ENCODE measurements around the gene USP15.

The USP15 gene

GRCh38 chr12:62247281-62248045 lies 12.7 kb upstream of the USP15 start:
- H4K20me1 ChIP-seq (ENCODE audit: insufficient read depth, low read length): no peaks in the 10 kb centered on the region
- no peak overlapping the region for H2AFZ ChIP-seq (ENCODE audit: low read depth, low read length)
- no peak overlapping the region for H3K9ac ChIP-seq (ENCODE audit: low read depth, low read length)
- H3K4me2 ChIP-seq (ENCODE audit: insufficient read depth, low read length): no peak overlapping the region
- no peak for DNase-seq
- TF ChIP-seq CTCF (IDR thresholded peaks at IDR 0.05; ENCODE audit: borderline replicate concordance, extremely low read depth, low read length, poor library complexity, severe bottlenecking) (no peak), EZH2 (IDR thresholded peaks at IDR 0.05; ENCODE audit: borderline replicate concordance, low read depth, low read length, severe bottlenecking) (no peak)
- no peak overlapping the region for H3K27ac ChIP-seq (ENCODE audit: low read length)
- H3K4me3 ChIP-seq (ENCODE audit: low read depth in 1 of 2, low read length in 2 of 2): no peak overlapping the region
- no peaks in the 10 kb centered on the region for H3K9me3 ChIP-seq (ENCODE audit: insufficient read depth, low read length, severe bottlenecking)
- peaks cover 11% of the 10 kb centered on the region for H3K4me1 ChIP-seq (ENCODE audit: insufficient read depth, low read length)
- H3K36me3 ChIP-seq (ENCODE audit: insufficient read depth, low read length): no peaks in the 10 kb centered on the region
- no peak for ATAC-seq (ENCODE audit: insufficient read depth, low read depth)
- no peaks in the 10 kb centered on the region for H3K27me3 ChIP-seq (ENCODE audit: insufficient read depth, low read length, poor library complexity)
- H3K79me2 ChIP-seq (ENCODE audit: insufficient read depth, low read length): no peaks in the 10 kb centered on the region

- no peaks in the 10 kb centered on the region for H3K9me3 ChIP-seq (ENCODE audit: insufficient read depth, low read length, severe bottlenecking)
- TF ChIP-seq EZH2 (IDR thresholded peaks at IDR 0.05; ENCODE audit: borderline replicate concordance, low read depth, low read length, severe bottlenecking) (no peak), CTCF (IDR thresholded peaks at IDR 0.05; ENCODE audit: borderline replicate concordance, extremely low read depth, low read length, poor library complexity, severe bottlenecking) (no peak)
- H3K79me2 ChIP-seq (ENCODE audit: insufficient read depth, low read length): no peaks in the 10 kb centered on the region
- H3K4me3 ChIP-seq (ENCODE audit: low read depth in 1 of 2, low read length in 2 of 2): no peak overlapping the region
- no peak overlapping the region for H3K27ac ChIP-seq (ENCODE audit: low read length)
- H3K27me3 ChIP-seq (ENCODE audit: insufficient read depth, low read length, poor library complexity): no peaks in the 10 kb centered on the region
- peaks cover 11% of the 10 kb centered on the region for H3K4me1 ChIP-seq (ENCODE audit: insufficient read depth, low read length)
- no peak overlapping the region for H3K4me2 ChIP-seq (ENCODE audit: insufficient read depth, low read length)
- no peaks in the 10 kb centered on the region for H4K20me1 ChIP-seq (ENCODE audit: insufficient read depth, low read length)
- H2AFZ ChIP-seq (ENCODE audit: low read depth, low read length): no peak overlapping the region
- no peak for DNase-seq
- no peaks in the 10 kb centered on the region for H3K36me3 ChIP-seq (ENCODE audit: insufficient read depth, low read length)
- ATAC-seq (ENCODE audit: insufficient read depth, low read depth): no peak
- H3K9ac ChIP-seq (ENCODE audit: low read depth, low read length): no peak overlapping the region
Measured at GRCh38 chr12:62248873-62249272, 11.3 kb upstream of the USP15 start.

- H3K27me3 ChIP-seq (ENCODE audit: insufficient read depth, low read length, poor library complexity): no peaks in the 10 kb centered on the region
- no peak overlapping the region for H3K9ac ChIP-seq (ENCODE audit: low read depth, low read length)
- H3K36me3 ChIP-seq (ENCODE audit: insufficient read depth, low read length): no peaks in the 10 kb centered on the region
- ATAC-seq (ENCODE audit: insufficient read depth, low read depth) (no peak), DNase-seq (no peak)
- no peak overlapping the region for H3K27ac ChIP-seq (ENCODE audit: low read length)
- no peaks in the 10 kb centered on the region for H3K9me3 ChIP-seq (ENCODE audit: insufficient read depth, low read length, severe bottlenecking)
- H4K20me1 ChIP-seq (ENCODE audit: insufficient read depth, low read length): no peaks in the 10 kb centered on the region
- H3K79me2 ChIP-seq (ENCODE audit: insufficient read depth, low read length): no peaks in the 10 kb centered on the region
- no peak for TF ChIP-seq EZH2 (IDR thresholded peaks at IDR 0.05; ENCODE audit: borderline replicate concordance, low read depth, low read length, severe bottlenecking)
- no peak for TF ChIP-seq CTCF (IDR thresholded peaks at IDR 0.05; ENCODE audit: borderline replicate concordance, extremely low read depth, low read length, poor library complexity, severe bottlenecking)
- no peak overlapping the region for H2AFZ ChIP-seq (ENCODE audit: low read depth, low read length)
- H3K4me2 ChIP-seq (ENCODE audit: insufficient read depth, low read length): no peak overlapping the region
- H3K4me1 ChIP-seq (ENCODE audit: insufficient read depth, low read length): peaks cover 11% of the 10 kb centered on the region
- H3K4me3 ChIP-seq (ENCODE audit: low read depth in 1 of 2, low read length in 2 of 2): no peak overlapping the region
Measured at GRCh38 chr12:62249419-62249818, 10.8 kb upstream of the USP15 start.

Measured in DND-41 (cell line).